ENCODE measurements around the gene CAMTA1.

Gene CAMTA1

GRCh38 chr1:7387053-7387927 lies 602.0 kb downstream of the CAMTA1 start:
- DNase-seq (ENCODE audit: low read depth in 2 of 2), result no peak

GRCh38 chr1:7388141-7388487 lies 602.9 kb downstream of the CAMTA1 start:
- no peak for DNase-seq (ENCODE audit: low read depth in 2 of 2)

- DNase-seq (ENCODE audit: low read depth in 2 of 2), result no peak
Measured at GRCh38 chr1:7388488-7389185, 603.4 kb downstream of the CAMTA1 start.

- no peak for DNase-seq (ENCODE audit: low read depth in 2 of 2)
Measured at GRCh38 chr1:7389201-7389905, 604.1 kb downstream of the CAMTA1 start.

- no peak for DNase-seq (ENCODE audit: low read depth in 2 of 2)
Measured at GRCh38 chr1:7389906-7390603, 604.8 kb downstream of the CAMTA1 start.

- DNase-seq (ENCODE audit: low read depth in 2 of 2), result no peak
Measured at GRCh38 chr1:7390604-7391000, 605.3 kb downstream of the CAMTA1 start.

- DNase-seq (ENCODE audit: low read depth in 2 of 2), result no peak
Measured at GRCh38 chr1:7393136-7393535, 607.9 kb downstream of the CAMTA1 start.

- DNase-seq (ENCODE audit: low read depth in 2 of 2), result no peak
Measured at GRCh38 chr1:7395251-7395650, 610.0 kb downstream of the CAMTA1 start.

- no peak for DNase-seq (ENCODE audit: low read depth in 2 of 2)
Measured at GRCh38 chr1:7398982-7399381, 613.7 kb downstream of the CAMTA1 start.

- DNase-seq (ENCODE audit: low read depth in 2 of 2), result no peak
Measured at GRCh38 chr1:7399514-7400125, 614.4 kb downstream of the CAMTA1 start.

- no peak for DNase-seq (ENCODE audit: low read depth in 2 of 2)
Measured at GRCh38 chr1:7400566-7400965, 615.3 kb downstream of the CAMTA1 start.

- DNase-seq (ENCODE audit: low read depth in 2 of 2), result no peak
Measured at GRCh38 chr1:7401814-7402547, 616.7 kb downstream of the CAMTA1 start.

- no peak for DNase-seq (ENCODE audit: low read depth in 2 of 2)
Measured at GRCh38 chr1:7402548-7402850, 617.2 kb downstream of the CAMTA1 start.

- no peak for DNase-seq (ENCODE audit: low read depth in 2 of 2)
Measured at GRCh38 chr1:7403265-7404045, 618.2 kb downstream of the CAMTA1 start.

GRCh38 chr1:7404046-7404742 lies 618.9 kb downstream of the CAMTA1 start:
- DNase-seq (ENCODE audit: low read depth in 2 of 2), result no peak

GRCh38 chr1:7405844-7406500 lies 620.7 kb downstream of the CAMTA1 start:
- no peak for DNase-seq (ENCODE audit: low read depth in 2 of 2)

GRCh38 chr1:7406641-7407543 lies 621.6 kb downstream of the CAMTA1 start:
- no peak for DNase-seq (ENCODE audit: low read depth in 2 of 2)

- DNase-seq (ENCODE audit: low read depth in 2 of 2), result no peak
Measured at GRCh38 chr1:7407544-7407895, 622.3 kb downstream of the CAMTA1 start.
